GM12891 (cell line): Measurements from ENCODE around the gene ZNF431.
"Not testable (repeated sequence)": the region's sequence is repeated elsewhere in the genome, so short reads cannot be mapped to it uniquely, and the experiment has no call there.

Experiments used
- DNase-seq: peaks from one replicate; pipeline ENCODE4 v3.0.0; 2011; ENCODE audit warnings: low spot score; ENCODE audit not compliant: insufficient read length
- FAIRE-seq: peaks from 2 replicates; lab custom pipeline; 2011; peaks lifted over from hg19 to GRCh38; lab: Jason Lieb, UNC
- PAX5 ChIP-seq: IDR thresholded peaks from 2 replicates; pipeline ENCODE4 v1.6.1; 2011; ENCODE audit warnings: low read length, moderate library complexity, mild to moderate bottlenecking; ENCODE audit not compliant: insufficient read depth, severe bottlenecking
- POLR2A ChIP-seq: IDR thresholded peaks from 2 replicates; pipeline ENCODE4 v1.6.1; 2011; ENCODE audit warnings: low read depth, low read length, control low read depth
- POLR2AphosphoS5 ChIP-seq: IDR thresholded peaks from 2 replicates; pipeline ENCODE4 v1.6.1; 2011; ENCODE audit warnings: low read depth, low read length, control low read depth
- POU2F2 ChIP-seq: IDR thresholded peaks from 2 replicates; pipeline ENCODE4 v1.6.1; 2011; ENCODE audit warnings: low read depth, mild to moderate bottlenecking, control low read depth, low read length, moderate library complexity
- SPI1 ChIP-seq: IDR thresholded peaks from 2 replicates; pipeline ENCODE4 v1.6.1; 2011; ENCODE audit warnings: low read depth, low read length, control low read depth
- TAF1 ChIP-seq: IDR thresholded peaks from 2 replicates; pipeline ENCODE4 v1.6.1; 2011; ENCODE audit warnings: low read depth, low read length, control low read depth

ZNF431 gene

DNA sequence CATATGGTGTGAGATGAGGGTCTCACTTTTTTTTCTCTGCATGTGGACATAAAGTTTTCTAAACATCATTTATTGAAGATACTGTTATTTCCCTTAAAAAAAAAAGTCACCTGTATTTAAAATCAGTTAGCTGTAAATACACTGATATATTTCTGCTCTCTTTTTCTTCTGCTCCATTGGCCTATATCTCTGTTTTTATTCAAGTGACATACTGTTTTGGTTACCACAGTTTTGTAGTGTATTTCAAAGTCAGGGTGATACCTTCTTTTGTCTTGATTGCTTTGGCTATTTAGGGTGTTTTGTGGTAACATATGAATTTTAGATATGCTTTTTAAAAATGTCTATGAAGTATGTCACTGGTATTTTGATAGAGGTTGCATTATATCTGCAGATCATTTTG is 15.8 kb upstream of the ZNF431 start:
- DNase-seq (no peak), FAIRE-seq (no peak)
- TF ChIP-seq POLR2AphosphoS5 (no peak), PAX5 (no peak), SPI1 (no peak), POU2F2 (no peak), POLR2A (no peak), TAF1 (no peak)

DNA sequence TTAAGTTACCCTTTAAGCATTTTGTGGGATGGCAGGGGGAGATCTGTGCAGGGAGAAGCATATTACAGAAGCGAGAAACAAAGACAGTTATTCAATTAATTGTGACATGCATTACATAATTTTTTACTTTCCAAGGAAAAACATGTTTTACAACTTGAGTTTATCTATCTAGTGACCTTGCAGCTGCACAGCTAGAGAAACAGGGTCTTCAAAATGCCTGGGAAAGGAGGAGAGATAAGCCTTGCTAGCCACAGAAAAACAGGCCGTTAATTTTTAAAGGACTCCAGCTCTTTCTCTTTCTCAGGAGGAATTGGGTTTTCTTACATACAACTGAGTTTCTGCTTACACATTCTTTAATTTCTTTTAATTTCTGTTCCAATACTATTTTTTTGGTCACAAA is 14.8 kb upstream of the ZNF431 start:
- no peak for TF ChIP-seq POLR2AphosphoS5
- no peak for TF ChIP-seq POU2F2
- TF ChIP-seq SPI1 = no peak
- no peak for TF ChIP-seq PAX5
- no peak for TF ChIP-seq POLR2A
- no peak for TF ChIP-seq TAF1
- FAIRE-seq = no peak
- DNase-seq = no peak

DNA sequence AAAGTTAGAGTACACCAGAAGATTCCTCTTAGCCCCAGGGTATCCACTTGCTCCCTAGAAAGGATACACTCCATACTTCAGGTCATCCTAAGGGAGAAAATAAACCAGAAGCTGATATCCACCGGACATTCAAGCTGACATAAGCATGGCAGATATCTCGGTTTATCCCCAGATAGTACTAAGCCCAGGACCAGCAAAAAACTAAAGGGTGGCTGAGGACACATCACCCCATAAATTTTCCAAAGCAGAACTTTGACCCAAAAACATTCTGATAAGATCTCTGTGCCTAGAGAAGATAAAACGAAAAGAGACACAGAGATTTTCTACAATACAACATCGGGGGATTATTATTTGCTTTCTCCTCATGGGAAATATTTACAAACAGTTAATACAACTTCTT is 13.9 kb upstream of the ZNF431 start:
- TF ChIP-seq POLR2A (no peak), TAF1 (no peak), PAX5 (no peak), POU2F2 (no peak), SPI1 (no peak), POLR2AphosphoS5 (no peak)
- DNase-seq (no peak), FAIRE-seq (no peak)

DNA sequence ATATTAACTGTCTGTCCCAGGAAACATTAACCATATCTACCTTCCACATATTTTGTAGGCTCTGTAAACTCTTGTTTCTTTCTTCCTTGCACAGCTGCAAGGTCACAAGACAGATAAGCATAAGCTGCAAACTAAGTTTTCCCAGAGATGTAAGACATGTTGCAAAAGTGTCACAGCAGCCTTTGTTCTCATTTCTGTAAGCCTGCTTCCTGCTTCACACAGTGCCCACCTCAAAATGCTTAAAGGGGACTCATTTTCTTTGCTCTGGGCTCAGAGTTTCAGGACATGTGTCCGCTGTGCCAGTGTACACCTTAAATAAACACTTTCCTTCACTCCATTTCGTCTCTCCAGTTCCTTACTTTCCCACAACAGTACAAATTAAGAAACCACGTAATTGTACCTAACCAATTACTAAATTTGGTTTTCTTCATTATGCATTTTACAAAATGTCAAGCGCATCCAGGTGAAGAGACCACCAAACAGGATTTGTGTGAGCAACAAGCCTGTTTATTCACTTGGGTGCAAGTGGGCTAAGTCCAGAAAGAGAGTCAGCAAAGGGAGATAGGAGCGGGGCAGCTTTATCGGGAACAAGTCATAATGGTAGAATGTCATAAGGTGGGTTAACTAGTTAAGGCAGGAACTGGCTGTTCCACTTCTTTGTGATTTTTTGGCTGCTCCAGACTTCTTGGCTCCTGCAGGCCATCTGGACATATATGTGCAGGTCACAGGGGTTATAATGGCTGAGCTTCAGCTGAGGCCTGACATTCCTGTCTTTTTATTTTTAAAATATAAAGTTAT is 12.7 kb upstream of the ZNF431 start:
- FAIRE-seq = no peak
- no peak for DNase-seq
- TF ChIP-seq POU2F2 (no peak), POLR2A (no peak), PAX5 (no peak), TAF1 (no peak), SPI1 (no peak), POLR2AphosphoS5 (no peak)

DNA sequence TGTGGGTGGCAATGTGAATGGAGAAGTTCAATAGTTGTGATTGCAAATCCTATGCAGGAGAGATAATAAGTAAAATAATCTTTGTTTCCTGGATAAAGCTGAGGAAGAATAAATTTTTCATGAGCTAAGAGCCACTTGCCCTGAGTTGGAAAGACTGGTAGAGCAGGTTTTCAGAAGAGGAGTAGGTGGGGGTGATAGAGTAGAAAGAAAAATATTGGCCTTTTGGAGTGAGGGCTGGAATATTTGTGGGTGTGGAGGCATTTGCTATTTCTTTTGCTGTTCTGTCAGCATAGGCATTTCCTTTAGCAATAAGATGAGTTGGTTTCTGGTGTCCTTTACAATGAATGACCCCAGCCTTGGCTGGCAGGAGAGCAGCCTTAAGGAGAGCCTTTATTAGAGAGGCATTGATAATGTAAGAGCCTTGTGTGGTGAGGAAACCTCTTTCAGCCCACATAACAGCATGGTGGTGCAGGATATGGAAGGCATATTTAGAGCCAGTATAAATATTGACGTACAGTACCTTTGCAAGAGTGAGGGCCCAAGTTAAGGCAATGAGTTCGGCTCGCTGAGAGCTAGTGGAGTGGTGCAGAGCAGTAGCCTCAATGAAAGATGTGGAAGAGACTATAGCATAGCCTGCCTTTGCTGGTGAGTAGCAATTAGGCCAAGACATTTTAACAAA is 11.6 kb upstream of the ZNF431 start:
- DNase-seq (no peak), FAIRE-seq (no peak)
- TF ChIP-seq TAF1 = no peak
- TF ChIP-seq POLR2A = no peak
- no peak for TF ChIP-seq PAX5
- no peak for TF ChIP-seq POU2F2
- no peak for TF ChIP-seq SPI1
- no peak for TF ChIP-seq POLR2AphosphoS5

DNA sequence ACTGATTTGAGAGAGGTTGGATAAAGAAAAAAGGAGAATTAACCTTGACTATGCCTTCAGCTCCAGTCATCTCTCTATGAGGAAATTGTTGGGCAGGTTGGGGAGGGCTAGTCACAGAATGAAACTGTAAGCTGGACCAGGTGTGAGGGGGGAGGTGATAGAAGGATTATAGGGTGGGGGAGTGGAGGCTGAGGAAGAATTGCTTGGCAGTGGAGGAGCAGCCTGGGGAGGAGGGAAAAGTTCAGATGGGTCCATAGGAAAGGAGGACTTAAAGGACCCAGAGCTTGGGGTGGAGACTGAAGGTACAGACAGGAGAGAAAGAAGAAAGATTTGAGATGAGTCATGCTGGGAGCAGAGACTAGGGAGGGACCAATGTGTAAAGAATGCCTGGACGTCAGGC is 8.2 kb upstream of the ZNF431 start:
- no peak for TF ChIP-seq POU2F2
- TF ChIP-seq PAX5 = no peak
- no peak for TF ChIP-seq TAF1
- TF ChIP-seq POLR2A = no peak
- no peak for TF ChIP-seq POLR2AphosphoS5
- TF ChIP-seq SPI1 = no peak
- no peak for FAIRE-seq
- DNase-seq = no peak

DNA sequence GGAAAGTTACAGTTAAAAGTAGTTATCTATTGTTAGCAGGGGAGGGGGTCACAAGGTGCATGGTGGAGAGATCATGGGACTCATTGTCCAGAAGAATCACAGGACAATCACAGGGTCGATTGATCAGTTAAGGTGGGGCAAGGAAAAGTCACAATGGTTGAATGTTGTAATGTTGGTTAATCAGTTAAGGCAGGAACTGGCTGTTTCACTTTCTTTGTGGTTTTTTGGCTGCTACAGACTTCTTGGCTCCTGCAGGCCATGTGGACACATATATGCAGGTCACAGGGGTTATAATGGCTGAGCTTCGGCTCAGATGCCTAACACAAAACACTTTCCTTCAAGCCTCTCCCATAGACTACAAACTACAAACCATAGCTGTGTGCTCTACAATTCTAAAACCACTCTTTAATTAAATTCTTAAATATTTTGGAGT is 6.9 kb upstream of the ZNF431 start:
- no peak for DNase-seq
- no peak for FAIRE-seq
- TF ChIP-seq TAF1 = no peak
- no peak for TF ChIP-seq SPI1
- TF ChIP-seq POLR2A = no peak

DNA sequence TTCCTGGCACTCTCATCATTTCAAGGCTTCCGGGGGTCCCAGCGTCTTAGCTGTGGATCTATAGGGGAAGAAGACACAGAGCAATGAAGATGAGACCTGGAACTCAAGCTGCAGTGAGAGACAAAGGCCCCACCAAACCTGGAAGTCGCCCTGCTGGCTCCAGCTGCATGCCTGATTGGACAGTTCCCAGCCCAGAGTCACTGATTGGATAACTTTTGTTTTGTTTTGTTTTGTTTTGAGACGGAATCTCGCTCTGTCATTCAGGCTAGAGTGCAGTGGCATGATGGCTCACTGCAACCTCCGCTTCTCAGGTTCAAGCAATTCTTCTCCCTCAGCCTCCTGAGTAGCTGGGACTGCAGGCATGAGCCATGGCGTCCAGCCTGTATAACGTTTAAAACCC is 6.4 kb upstream of the ZNF431 start:
- FAIRE-seq (no peak), DNase-seq (no peak)
- TF ChIP-seq PAX5 (no peak), POU2F2 (no peak), SPI1 (no peak), TAF1 (no peak), POLR2A (no peak), POLR2AphosphoS5 (no peak)

DNA sequence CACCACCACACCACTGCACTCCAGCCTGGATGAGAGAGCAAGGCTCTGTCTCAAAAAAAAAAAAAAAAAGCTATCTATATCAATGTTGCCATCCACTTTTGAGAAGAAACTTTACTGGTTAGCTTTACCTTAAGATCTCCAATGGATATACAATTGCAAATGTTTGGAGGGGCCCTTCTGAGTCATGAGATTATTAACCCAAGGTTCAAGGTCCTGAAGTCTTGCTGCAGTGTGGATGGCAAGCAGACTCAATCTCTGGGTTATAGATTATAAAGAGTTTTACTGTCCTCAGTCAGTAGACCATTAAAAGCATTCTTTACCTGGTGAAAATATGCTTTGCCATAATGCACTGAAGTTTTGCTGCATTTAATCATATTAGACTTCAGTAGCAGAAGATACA is 3.7 kb upstream of the ZNF431 start:
- no peak for DNase-seq
- TF ChIP-seq TAF1 (no peak), PAX5 (no peak), POLR2A (no peak), SPI1 (no peak), POU2F2 (no peak), POLR2AphosphoS5 (no peak)
- no peak for FAIRE-seq

DNA sequence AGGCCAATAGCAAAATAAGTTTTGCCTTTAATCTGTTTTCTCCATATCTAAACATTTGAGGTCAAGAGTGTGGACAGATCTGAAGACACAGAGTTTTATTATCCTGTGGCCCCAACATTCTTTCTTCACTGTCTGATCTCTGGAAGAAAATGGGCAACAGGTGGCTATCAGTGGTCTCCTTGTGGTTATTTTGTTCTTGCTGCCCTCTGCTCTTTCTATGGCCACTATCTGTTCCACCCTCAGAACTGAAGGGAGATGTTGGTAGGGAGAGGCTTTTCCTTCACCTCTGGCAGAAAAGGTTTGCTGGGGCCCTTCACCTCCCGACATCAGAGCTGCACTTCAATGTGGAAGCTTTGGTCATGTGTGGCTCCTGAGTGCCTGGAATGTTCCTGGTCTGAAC is 834 bp upstream of the ZNF431 start:
- not testable (repeated sequence) for DNase-seq, FAIRE-seq
